Kidney (tissue), 14 donors: ENCODE measurements around the gene AHR. TPM values are rescaled to one million over a fixed set of nuclear protein-coding genes. Genes with fewer than 3 reads are reported as not detected.
A peak's percentile ranks its signal among the peaks of the same experiment; 100 is the strongest.

Experiments
- DNase-seq, 5 donors: peaks; one replicate each; pipeline ENCODE4 v3.0.0-alpha.2; 2013 to 2020
- FAIRE-seq: peaks from 2 replicates; lab custom pipeline; 2012; peaks lifted over from hg19 to GRCh38; lab: Jason Lieb, UNC
- H3K27ac ChIP-seq, 2 donors: one replicate each; pipeline ENCODE4 v1.7.0; 2013; ENCODE audit warnings: low read depth in 2 of 2, low read length in 2 of 2, inconsistent platforms in 1 of 2
- H3K27me3 ChIP-seq: one replicate; pipeline ENCODE4 v1.7.1; 2013; ENCODE audit warnings: low read length, inconsistent platforms; ENCODE audit not compliant: control insufficient read depth, insufficient read depth
- H3K36me3 ChIP-seq, 3 donors: one replicate each; pipeline versions ENCODE4 v1.7.0 to v1.7.1; 2013; ENCODE audit warnings: low read length in 3 of 3, control low read depth in 1 of 3, inconsistent platforms in 1 of 3; ENCODE audit not compliant: insufficient read depth in 3 of 3, control insufficient read depth in 2 of 3
- H3K4me1 ChIP-seq, 3 donors: one replicate each; pipeline versions ENCODE4 v1.7.0 to v1.7.1; 2013; ENCODE audit warnings: low read length in 3 of 3, inconsistent platforms in 1 of 3, low read depth in 1 of 3; ENCODE audit not compliant: control insufficient read depth in 2 of 3, insufficient read depth in 2 of 3
- H3K4me3 ChIP-seq, 3 donors: one replicate each; pipeline versions ENCODE4 v1.7.0 to v1.8.1; 2013; ENCODE audit warnings: low read length in 3 of 3, control low read depth in 1 of 3, inconsistent platforms in 1 of 3
- H3K9ac ChIP-seq, 3 donors: one replicate each; pipeline versions ENCODE4 v1.7.0 to v1.7.1; 2013; ENCODE audit warnings: low read length in 3 of 3, control low read depth in 1 of 3, inconsistent platforms in 1 of 3
- H3K9me3 ChIP-seq, 3 donors: one replicate each; pipeline versions ENCODE4 v1.7.0 to v1.7.1; 2013; ENCODE audit warnings: low read length in 3 of 3, control low read depth in 1 of 3, inconsistent platforms in 1 of 3; ENCODE audit not compliant: control insufficient read depth in 2 of 3, insufficient read depth in 1 of 3
- CTCF ChIP-seq: IDR thresholded peaks from 3 replicates; pipeline ENCODE4 v1.5.1; 2012; ENCODE audit warnings: mild to moderate bottlenecking, moderate library complexity, borderline replicate concordance; ENCODE audit not compliant: insufficient read depth; ENCODE audit errors: extremely low read depth
- intact Hi-C: fragments of 100-400 bp; cut with DNase I; formaldehyde crosslinking; loops from one replicate; pipeline ENCODE4 v1.11.1; 2022
- polyA plus RNA-seq: library from polyadenylated mRNA; stranded (reverse); fragments of 350-450 nt; fragmentation: Illumina TruSeq; extraction: RNeasy Lipid Tissue Mini Kit (QIAGEN cat#74804); gene quantifications from one replicate; pipeline ENCODE4 v1.2.3, GENCODE V29; 2014; ENCODE audit warnings: low read depth, low replicate concordance; ENCODE audit not compliant: insufficient read depth
- total RNA-seq: library from RNA; stranded (reverse); fragmentation: NEBNext Ultra II Directional; extraction: Animal tissue kit (Norgen Biotek cat#: 25700); gene quantifications from one replicate; pipeline ENCODE4 v1.2.1, GENCODE V29; 2021
- donor health status: control.
- donor health status: control.
- donor health status: control.
- donor health status: control.
- donor health status: control.
- donor health status: DM: yes; HTN: yes; CAD: no.
- donor health status: Normal renal cell carcinoma (clear cell type).

AHR gene
- total and polyA plus RNA-seq, 2 donors from 2014 or later = 3.0 to 101 TPM

GRCh38 chr7:17318146-17318545 is 19.7 kb downstream of the AHR start:
- Histone ChIP-seq H3K27me3 (no peaks in the 10 kb centered on the region), H3K9me3 (no peaks in the 10 kb centered on the region), H3K9ac (no peak overlapping the region), H3K4me1 (peaks cover 0 to 11% (median 3%) of the 10 kb centered on the region in 3 donors), H3K4me3 (no peak overlapping the region), H3K27ac (no peak overlapping the region), H3K36me3 (no peaks in the 10 kb centered on the region)
- no peak for FAIRE-seq
- intact Hi-C loops = no loop called here
- DNase-seq = no peak
- no peak for TF ChIP-seq CTCF

- H3K4me1 ChIP-seq = peaks cover 0 to 11% (median 3%) of the 10 kb centered on the region in 3 donors
- H3K4me3 ChIP-seq = no peak overlapping the region
- FAIRE-seq = no peak
- no peaks in the 10 kb centered on the region for H3K27me3 ChIP-seq
- intact Hi-C loops = no loop called here
- TF ChIP-seq CTCF = no peak
- no peaks in the 10 kb centered on the region for H3K36me3 ChIP-seq
- H3K9me3 ChIP-seq = no peaks in the 10 kb centered on the region
- H3K9ac ChIP-seq = no peak overlapping the region
- no peak overlapping the region for H3K27ac ChIP-seq
- no peak for DNase-seq
Measured at GRCh38 chr7:17319164-17320101, 21.0 kb downstream of the AHR start.

GRCh38 chr7:17320102-17320497 is 21.6 kb downstream of the AHR start:
- H3K27ac ChIP-seq = no peak overlapping the region
- peak; percentile 62 for FAIRE-seq
- peaks cover 0 to 11% (median 3%) of the 10 kb centered on the region in 3 donors for H3K4me1 ChIP-seq

More at GRCh38 chr7:17320102-17320497, 21.6 kb downstream of the AHR start:
- H3K27me3 ChIP-seq = no peaks in the 10 kb centered on the region
- H3K9me3 ChIP-seq = no peaks in the 10 kb centered on the region
- no peaks in the 10 kb centered on the region for H3K36me3 ChIP-seq
- no peak for DNase-seq
- intact Hi-C loops = no loop called here
- no peak overlapping the region for H3K4me3 ChIP-seq
- TF ChIP-seq CTCF = no peak
- H3K9ac ChIP-seq = no peak overlapping the region
